GM18499 (cell line): ENCODE results near the gene INHBB.

ENCODE experiments used
- ATAC-seq: cut with Tn5 transposase; IDR thresholded peaks from one replicate; pipeline ENCODE4 v1.9.1; 2021; ENCODE audit warnings: moderate number of reproducible peaks; ENCODE audit not compliant: insufficient read depth, unreplicated experiment

The INHBB gene

DNA sequence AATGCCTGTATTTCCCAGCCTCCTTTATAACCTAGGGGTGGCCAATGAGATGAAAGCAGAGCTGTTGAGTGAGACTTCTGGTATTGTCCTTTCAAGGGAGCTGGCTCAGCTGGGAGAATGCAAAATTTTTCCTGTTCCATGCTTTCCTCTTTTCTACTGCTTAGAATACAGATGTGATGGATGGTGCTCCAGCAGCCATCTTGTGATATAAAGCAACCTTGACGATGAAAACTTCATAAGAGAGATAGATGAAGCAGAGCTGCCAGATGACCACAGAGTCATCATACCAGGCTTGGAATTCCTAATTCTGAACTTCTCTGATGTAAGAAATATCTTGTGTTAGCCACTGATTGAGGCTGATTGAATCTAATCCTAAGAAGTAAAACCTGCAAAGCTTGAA, 11.9 kb upstream of the INHBB start:
- no peak for ATAC-seq

GRCh38 chr2:120336749-120337148, 9.2 kb upstream of the INHBB start:
- no peak for ATAC-seq

DNA sequence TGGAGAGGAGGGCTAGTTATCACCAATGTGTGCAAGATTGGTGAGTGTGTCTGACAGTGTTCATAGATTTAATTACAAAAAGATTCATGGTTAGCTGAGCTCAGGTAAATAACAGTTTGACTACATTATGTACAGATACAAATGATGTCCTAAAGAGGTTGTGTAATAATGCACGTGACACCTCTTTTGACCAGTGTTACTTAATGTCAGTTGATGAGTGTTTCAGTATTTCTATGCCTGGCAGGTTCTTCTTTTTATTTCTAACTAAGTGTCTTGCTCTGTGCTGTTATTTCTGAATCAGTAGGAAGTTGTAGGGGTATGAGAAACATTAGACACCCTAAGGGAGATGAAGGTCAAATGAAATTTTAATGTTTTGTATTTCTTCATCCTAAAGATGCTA, 7.9 kb upstream of the INHBB start:
- ATAC-seq, result no peak

DNA sequence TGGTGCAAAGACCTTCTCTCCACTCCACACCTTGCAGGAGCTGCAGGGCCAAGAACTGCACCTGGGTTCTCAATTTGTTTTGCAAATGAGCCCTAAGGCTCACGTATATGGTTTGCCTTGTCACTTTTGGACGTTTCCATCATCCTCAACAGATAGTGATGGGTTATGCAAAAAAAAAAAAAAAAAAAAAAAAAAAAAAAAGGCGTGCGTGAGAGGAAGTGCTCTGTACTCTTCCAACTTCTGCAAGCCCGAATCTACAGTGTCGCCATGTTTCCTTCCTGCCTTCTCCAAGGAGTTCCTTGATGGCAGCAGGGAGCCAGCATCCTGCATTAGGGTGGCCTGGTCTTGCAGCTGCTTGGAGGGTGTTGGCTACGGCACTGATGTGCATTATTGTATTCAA, 4.0 kb upstream of the INHBB start:
- ATAC-seq, result no peak

- no peak for ATAC-seq
These were observed 3.5 kb upstream of the INHBB start for GRCh38 chr2:120342446-120342845.

- ATAC-seq, result no peak
These were observed 2.9 kb upstream of the INHBB start for GRCh38 chr2:120343100-120343432.

DNA sequence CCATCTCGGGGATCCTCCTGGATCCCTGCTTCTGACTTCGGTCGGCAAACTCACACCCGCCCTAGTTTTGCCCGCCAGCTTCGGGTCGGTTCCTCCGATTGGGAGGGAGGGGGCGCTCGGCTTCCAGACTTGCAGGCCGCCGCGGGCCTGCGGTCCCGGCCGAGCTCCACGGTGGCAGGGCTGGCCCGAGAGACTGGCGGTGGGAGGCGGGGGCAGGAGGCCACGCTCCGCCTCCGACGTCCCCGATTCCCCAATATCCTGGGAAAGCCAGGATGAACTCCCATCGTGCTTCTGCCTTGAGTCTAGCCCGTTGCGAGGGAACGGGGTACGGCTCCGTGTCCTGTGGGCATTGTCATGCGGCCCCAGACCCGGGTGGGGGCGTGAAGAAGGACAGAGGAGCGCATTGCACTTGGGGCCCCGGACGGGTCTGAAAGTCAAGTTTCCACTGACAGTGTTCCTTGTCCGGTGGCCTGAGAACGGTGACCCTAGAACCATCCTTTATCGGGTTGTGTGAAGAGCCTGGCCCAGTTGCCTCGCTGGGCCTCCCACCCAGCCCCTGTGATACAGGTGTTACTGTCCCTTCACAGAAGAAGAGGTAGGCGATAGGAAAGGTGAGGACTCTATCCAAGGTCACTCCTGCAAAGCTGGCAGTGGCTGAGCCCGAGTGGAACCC, 2.4 kb upstream of the INHBB start:
- ATAC-seq, result no peak

- ATAC-seq, result no peak
These were observed 1.5 kb upstream of the INHBB start for GRCh38 chr2:120344214-120344975.

DNA sequence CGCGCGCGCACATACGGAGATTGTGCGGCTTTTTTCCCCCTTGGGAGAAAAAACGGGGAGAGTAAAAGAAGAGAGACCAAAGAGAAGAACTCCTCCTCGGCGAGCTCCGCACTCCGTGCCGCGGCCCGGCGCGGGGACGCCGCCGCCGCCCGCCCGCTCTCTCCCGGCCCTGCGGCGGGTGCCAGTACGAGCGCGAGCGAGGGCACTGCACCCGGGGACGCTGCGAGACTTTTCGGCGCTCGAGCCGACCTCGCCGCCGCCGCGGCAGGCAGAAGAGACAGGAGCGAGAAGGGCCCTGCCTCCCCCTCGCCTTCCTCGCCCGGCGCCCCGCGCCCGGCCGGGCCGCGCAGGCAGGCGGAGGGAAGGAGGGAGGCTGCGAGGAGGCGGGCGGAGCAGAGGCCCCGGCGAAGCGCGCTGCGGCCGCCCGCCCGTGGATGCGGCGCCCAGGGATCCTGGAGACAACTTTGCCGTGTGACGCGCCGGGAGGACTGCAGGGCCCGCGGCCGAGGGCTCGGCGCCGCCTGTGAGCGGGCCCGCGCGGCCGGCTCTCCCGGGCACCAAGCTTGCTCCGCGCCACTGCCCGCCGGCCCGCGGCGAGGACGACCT, 857 bp upstream of the INHBB start:
- ATAC-seq, result no peak

GRCh38 chr2:120345608-120346007, 328 bp upstream of the INHBB start:
- no peak for ATAC-seq

DNA sequence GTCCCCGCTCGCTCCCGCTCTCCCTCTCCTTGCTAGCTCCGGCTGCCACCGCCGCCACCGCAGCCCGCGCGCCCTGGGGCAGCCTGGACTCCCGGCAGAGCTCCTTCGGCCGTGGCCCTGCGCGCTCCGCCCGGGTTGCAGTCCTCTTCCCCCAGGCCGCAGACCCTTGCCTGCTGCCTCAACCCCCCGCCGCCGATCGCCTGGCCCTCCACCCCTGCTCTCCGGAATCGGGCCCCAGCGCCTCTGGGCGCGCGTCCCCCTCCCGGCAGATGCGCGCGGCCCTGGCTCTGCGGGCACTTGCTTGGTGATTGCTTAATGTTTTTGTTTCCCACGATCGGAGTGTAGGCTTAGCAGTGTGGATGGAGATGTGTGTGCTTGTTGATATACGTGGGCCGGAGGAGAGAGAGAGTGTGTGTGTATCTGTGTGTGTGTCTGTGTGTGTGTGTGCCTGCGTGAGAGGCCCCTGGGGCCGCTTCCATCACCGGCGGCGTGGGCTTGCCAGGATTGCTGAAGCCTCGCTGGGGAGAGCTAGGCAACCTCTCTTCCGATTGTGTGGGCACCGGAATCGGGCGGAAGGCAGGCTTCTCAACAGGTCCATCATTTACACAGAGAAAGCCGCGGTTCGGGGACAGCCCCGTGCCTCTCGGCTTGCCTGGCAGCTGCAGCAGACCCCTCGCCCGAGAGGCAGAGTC, 877 bp downstream of the INHBB start:
- ATAC-seq, result no peak

- no peak for ATAC-seq
These were observed 1.6 kb downstream of the INHBB start for GRCh38 chr2:120347396-120348060.

DNA sequence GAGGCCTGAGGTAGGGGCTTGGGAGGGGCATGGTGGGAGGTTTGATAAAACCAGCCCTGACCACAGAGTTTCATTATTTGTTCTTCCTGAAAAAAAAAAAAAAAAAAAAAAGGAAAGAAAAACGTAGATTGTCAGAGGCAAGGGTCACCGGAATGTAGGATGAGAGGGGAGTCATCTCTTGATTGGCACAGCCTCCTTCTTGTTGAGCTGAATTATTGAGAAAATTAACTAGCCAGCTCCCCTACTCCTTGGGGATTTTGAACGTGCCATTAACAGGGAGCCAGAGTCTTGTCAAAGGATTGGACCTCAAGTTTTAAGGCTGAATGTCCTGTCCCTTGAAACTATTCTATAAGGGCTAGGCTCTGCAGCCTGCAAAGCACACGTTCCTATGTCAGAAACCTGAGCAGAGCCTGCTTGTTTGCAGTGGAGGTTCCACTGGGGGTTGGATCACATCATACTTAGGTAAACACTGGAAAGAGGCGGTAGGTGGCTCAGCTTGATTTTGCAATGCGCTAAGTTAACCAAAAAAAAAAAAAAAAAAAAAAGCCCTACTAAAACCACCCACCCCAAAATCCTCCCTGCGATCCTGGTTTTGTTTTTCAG, 2.3 kb downstream of the INHBB start:
- ATAC-seq, result no peak

DNA sequence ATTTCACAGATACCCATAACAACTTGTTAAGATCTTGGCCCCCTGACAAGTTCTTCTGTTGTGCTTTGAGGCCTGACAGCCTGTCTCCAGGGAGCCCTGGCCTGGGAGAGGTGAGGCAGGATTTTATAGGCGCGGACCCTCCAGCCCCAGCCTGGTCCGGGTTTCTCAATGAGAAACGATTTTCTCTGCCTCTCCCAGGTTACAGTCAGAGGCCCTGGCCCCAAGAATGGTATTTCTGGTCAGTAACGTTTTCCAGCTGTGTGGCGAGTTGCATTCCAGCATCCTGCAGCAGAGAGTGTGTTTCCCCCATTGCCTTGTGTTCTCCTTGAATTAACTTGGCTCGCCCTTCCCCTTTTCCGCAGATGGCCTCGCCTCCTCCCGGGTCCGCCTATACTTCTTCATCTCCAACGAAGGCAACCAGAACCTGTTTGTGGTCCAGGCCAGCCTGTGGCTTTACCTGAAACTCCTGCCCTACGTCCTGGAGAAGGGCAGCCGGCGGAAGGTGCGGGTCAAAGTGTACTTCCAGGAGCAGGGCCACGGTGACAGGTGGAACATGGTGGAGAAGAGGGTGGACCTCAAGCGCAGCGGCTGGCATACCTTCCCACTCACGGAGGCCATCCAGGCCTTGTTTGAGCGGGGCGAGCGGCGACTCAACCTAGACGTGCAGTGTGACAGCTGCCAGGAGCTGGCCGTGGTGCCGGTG, 3.0 kb downstream of the INHBB start:
- ATAC-seq, result no peak

GRCh38 chr2:120349440-120349921, 3.5 kb downstream of the INHBB start:
- no peak for ATAC-seq

DNA sequence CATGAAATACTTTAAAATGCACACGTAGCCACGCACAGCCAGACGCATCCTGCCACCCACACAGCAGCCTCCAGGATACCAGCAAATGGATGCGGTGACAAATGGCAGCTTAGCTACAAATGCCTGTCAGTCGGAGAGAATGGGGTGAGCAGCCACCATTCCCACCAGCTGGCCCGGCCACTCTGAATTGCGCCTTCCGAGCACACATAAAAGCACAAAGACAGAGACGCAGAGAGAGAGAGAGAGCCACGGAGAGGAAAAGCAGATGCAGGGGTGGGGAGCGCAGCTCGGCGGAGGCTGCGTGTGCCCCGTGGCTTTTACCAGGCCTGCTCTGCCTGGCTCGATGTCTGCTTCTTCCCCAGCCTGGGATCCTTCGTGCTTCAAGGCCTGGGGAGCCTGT, 4.1 kb downstream of the INHBB start:
- ATAC-seq, result no peak

DNA sequence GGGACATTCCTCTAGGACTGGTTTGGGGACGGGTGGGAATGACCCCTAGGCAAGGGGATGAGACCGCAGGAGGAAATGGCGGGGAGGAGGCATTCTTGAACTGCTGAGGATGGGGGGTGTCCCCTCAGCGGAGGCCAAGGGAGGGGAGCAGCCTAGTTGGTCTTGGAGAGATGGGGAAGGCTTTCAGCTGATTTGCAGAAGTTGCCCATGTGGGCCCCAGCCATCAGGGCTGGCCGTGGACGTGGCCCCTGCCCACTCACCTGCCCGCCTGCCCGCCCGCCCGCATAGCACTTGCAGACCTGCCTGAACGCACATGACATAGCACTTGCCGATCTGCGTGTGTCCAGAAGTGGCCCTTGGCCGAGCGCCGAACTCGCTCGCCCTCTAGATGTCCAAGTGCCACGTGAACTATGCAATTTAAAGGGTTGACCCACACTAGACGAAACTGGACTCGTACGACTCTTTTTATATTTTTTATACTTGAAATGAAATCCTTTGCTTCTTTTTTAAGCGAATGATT, 4.9 kb downstream of the INHBB start:
- no peak for ATAC-seq

- ATAC-seq, result no peak
These were observed 7.0 kb downstream of the INHBB start for GRCh38 chr2:120352696-120353590.

GRCh38 chr2:120353591-120353898, 7.6 kb downstream of the INHBB start:
- ATAC-seq, result no peak
